ENCODE data around the gene A1BG.

The A1BG gene

DNA sequence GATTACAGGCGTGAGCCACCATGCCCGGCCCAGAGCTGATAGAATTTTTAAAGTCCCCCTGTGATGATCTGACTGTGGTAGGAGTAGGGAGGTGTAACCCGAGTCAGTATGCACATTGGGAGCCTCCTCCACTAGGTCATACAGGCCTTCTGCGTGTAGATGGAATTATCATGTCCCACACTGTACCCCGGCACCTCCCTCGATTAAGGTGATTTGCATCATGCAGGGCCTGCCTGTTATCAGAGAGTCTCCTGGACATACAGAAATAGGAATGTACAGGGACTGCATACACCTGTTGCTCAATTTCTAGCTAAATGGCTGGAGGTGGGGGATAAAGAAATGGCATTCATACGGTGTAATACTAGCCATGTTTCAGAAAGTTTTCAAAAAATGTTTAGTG, 49.0 kb downstream of the A1BG start:
- in situ Hi-C loops (cut with MboI; ENCODE audit: low sequenced_read_pairs), result no loop called here

DNA sequence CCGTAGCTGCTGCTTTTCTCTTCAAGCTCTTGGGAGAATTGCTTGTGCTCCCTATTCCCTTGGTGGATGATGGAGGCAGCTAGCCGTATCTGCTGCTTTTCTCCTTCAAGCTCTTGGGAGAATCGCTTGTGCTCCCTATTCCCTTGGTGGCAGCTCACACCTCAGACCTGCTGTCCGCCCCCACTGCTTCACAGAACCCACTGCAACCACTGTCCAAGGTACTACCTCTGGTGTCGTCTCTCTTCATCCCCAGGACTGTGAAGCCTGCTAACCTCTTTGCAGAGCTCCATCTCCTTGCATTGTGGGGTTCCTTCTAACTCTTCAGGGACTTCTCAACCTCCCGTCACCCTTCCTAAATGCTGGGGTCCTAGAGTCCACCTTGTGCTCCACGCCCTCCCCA, 52.7 kb downstream of the A1BG start:
- in situ Hi-C loops (cut with MboI; ENCODE audit: low sequenced_read_pairs), result no loop called here

- in situ Hi-C loops (cut with MboI; ENCODE audit: low sequenced_read_pairs), result no loop called here
These were observed 57.2 kb downstream of the A1BG start for GRCh38 chr19:58296104-58296503.
